ENCODE data around the gene NACC1. TPM values are rescaled to one million over a fixed set of nuclear protein-coding genes. Genes with fewer than 3 reads are reported as not detected.

The NACC1 gene
- total and polyA plus RNA-seq, 2 of the 13 experiments (the other 11 are each of a cell fraction or from before 2014, with no cell fraction given), result 31.8 to 42.3 TPM

DNA sequence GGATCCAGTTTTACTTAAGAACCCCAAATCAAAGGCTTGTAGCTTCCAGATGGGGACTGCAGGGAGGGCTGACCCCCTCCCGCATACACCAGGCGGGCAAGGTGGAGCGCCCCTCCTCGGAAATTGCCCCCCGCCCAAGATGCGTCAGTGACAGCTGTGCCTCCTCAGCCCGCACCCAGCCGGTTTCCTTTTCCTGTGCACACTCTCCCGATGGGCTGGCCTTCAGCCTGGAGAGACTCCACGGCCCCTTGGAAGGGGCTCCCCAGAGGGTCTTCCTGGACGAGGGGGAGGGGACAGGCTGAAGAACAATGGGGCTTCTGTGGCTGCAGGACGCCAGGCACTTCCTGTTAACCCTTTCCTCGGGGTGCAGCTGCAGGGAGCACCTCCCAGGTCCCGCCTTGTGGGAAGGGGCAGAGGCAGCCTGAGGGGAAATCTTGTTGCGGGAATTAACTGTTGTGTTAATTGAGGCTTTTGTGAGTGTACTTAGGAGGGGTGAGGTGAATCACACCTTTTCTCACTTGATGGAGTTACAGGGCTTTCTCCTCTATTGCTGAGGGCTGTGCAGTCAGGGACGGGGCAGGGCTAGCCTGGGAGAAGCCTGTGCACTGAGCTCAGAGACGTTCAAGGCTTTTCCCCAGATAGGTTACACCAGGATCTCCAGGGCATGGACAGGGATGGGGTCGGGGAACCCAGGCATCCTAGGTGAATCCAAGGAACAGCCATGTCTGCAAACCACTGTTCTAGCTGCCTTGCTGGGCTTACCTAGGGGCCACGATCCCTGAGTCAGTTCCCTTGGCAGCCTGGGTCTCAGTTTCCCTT, 46.5 kb downstream of the NACC1 start (continued):
- TF ChIP-seq, protein P1, sequence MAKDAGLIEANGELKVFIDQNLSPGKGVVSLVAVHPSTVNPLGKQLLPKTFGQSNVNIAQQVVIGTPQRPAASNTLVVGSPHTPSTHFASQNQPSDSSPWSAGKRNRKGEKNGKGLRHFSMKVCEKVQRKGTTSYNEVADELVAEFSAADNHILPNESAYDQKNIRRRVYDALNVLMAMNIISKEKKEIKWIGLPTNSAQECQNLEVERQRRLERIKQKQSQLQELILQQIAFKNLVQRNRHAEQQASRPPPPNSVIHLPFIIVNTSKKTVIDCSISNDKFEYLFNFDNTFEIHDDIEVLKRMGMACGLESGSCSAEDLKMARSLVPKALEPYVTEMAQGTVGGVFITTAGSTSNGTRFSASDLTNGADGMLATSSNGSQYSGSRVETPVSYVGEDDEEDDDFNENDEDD (CRISPR knock-in tag; IDR thresholded peaks at IDR 0.05; ENCODE audit: borderline replicate concordance), result peak; percentile 41; the same call in 1 of the 2 replicates
- TF ChIP-seq GLI4 (CRISPR knock-in tag; IDR thresholded peaks at IDR 0.05; ENCODE audit: borderline replicate concordance) (no peak), ZEB1 (IDR thresholded peaks at IDR 0.05; ENCODE audit: insufficient replicate concordance, low read depth) (peak; percentile 46), ZNF263 (CRISPR knock-in tag; IDR thresholded peaks at IDR 0.05) (peak; percentile 99), SCMH1 (CRISPR knock-in tag; IDR thresholded peaks at IDR 0.05; ENCODE audit: borderline replicate concordance) (no peak), NFATC3 (CRISPR knock-in tag; IDR thresholded peaks at IDR 0.05) (no peak), ZNF382 (CRISPR knock-in tag; IDR thresholded peaks at IDR 0.05; ENCODE audit: borderline replicate concordance) (no peak), MTA3 (CRISPR knock-in tag; IDR thresholded peaks at IDR 0.05) (no peak), ZNF614 (CRISPR knock-in tag; IDR thresholded peaks at IDR 0.05; ENCODE audit: borderline replicate concordance) (peak; percentile 77; the same call in 1 of the 2 replicates), MLLT10 (CRISPR knock-in tag; IDR thresholded peaks at IDR 0.05) (no peak)
- TF ChIP-seq, protein P2, sequence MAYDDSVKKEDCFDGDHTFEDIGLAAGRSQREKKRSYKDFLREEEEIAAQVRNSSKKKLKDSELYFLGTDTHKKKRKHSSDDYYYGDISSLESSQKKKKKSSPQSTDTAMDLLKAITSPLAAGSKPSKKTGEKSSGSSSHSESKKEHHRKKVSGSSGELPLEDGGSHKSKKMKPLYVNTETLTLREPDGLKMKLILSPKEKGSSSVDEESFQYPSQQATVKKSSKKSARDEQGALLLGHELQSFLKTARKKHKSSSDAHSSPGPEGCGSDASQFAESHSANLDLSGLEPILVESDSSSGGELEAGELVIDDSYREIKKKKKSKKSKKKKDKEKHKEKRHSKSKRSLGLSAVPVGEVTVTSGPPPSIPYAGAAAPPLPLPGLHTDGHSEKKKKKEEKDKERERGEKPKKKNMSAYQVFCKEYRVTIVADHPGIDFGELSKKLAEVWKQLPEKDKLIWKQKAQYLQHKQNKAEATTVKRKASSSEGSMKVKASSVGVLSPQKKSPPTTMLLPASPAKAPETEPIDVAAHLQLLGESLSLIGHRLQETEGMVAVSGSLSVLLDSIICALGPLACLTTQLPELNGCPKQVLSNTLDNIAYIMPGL (CRISPR knock-in tag; IDR thresholded peaks at IDR 0.05; ENCODE audit: borderline replicate concordance in 1 of 2, low read depth in 1 of 2), result no peak
- TF ChIP-seq, protein P3, sequence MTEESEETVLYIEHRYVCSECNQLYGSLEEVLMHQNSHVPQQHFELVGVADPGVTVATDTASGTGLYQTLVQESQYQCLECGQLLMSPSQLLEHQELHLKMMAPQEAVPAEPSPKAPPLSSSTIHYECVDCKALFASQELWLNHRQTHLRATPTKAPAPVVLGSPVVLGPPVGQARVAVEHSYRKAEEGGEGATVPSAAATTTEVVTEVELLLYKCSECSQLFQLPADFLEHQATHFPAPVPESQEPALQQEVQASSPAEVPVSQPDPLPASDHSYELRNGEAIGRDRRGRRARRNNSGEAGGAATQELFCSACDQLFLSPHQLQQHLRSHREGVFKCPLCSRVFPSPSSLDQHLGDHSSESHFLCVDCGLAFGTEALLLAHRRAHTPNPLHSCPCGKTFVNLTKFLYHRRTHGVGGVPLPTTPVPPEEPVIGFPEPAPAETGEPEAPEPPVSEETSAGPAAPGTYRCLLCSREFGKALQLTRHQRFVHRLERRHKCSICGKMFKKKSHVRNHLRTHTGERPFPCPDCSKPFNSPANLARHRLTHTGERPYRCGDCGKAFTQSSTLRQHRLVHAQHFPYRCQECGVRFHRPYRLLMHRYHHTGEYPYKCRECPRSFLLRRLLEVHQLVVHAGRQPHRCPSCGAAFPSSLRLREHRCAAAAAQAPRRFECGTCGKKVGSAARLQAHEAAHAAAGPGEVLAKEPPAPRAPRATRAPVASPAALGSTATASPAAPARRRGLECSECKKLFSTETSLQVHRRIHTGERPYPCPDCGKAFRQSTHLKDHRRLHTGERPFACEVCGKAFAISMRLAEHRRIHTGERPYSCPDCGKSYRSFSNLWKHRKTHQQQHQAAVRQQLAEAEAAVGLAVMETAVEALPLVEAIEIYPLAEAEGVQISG (CRISPR knock-in tag; IDR thresholded peaks at IDR 0.05), result peak; percentile 90
- TF ChIP-seq, protein P4, sequence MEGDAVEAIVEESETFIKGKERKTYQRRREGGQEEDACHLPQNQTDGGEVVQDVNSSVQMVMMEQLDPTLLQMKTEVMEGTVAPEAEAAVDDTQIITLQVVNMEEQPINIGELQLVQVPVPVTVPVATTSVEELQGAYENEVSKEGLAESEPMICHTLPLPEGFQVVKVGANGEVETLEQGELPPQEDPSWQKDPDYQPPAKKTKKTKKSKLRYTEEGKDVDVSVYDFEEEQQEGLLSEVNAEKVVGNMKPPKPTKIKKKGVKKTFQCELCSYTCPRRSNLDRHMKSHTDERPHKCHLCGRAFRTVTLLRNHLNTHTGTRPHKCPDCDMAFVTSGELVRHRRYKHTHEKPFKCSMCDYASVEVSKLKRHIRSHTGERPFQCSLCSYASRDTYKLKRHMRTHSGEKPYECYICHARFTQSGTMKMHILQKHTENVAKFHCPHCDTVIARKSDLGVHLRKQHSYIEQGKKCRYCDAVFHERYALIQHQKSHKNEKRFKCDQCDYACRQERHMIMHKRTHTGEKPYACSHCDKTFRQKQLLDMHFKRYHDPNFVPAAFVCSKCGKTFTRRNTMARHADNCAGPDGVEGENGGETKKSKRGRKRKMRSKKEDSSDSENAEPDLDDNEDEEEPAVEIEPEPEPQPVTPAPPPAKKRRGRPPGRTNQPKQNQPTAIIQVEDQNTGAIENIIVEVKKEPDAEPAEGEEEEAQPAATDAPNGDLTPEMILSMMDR (CRISPR knock-in tag; IDR thresholded peaks at IDR 0.05), result peak; percentile 26; the same call in 1 of the 2 replicates

Data from HepG2 (cell line).